CD4-positive, CD25-positive, alpha-beta regulatory T cell (primary cell): Measurements from ENCODE around the gene NUP155. TPM values are rescaled to one million over a fixed set of nuclear protein-coding genes. Genes with fewer than 3 reads are reported as not detected.
"Not testable (repeated sequence)": the region's sequence is repeated elsewhere in the genome, so short reads cannot be mapped to it uniquely, and the experiment has no call there.

Experiments used
- ATAC-seq, 2 donors: fragments of 150-1000 bp; cut with Tn5 transposase; one replicate each; pipeline ENCODE4 v1.10.0; 2021; ENCODE audit warnings: low read depth in 2 of 2, moderate number of reproducible peaks in 2 of 2, moderate library complexity in 1 of 2
- DNase-seq, 3 donors: peaks; one replicate each; pipeline versions ENCODE4 v3.0.0 to v3.0.0-alpha.2; 2012 to 2022; ENCODE audit warnings: mixed read lengths in 1 of 3
- H3K27ac ChIP-seq: one replicate; pipeline ENCODE4 v1.7.0; 2013; ENCODE audit warnings: mild to moderate bottlenecking, low read length; ENCODE audit not compliant: insufficient read depth, poor library complexity, severe bottlenecking
- H3K27me3 ChIP-seq: one replicate; pipeline ENCODE4 v1.7.0; 2013; ENCODE audit warnings: low read length; ENCODE audit not compliant: control insufficient read depth, insufficient read depth
- H3K36me3 ChIP-seq: one replicate; pipeline ENCODE4 v1.7.0; 2013; ENCODE audit warnings: mild to moderate bottlenecking, low read length, moderate library complexity; ENCODE audit not compliant: control insufficient read depth, insufficient read depth
- H3K4me1 ChIP-seq: 2 replicates; pipeline ENCODE4 v1.7.0; 2013; ENCODE audit warnings: mild to moderate bottlenecking, low read length; ENCODE audit not compliant: insufficient read depth, control insufficient read depth, poor library complexity, severe bottlenecking
- H3K4me3 ChIP-seq: one replicate; pipeline ENCODE4 v1.7.0; 2013; ENCODE audit warnings: low read depth, mild to moderate bottlenecking, low read length, moderate library complexity
- H3K9me3 ChIP-seq, 2 experiments: 1 replicate in 1 of 2; 2 replicates in 1 of 2; pipeline ENCODE4 v1.7.0; 2013; ENCODE audit warnings: low read length in 2 of 2, mild to moderate bottlenecking in 1 of 2, moderate library complexity in 1 of 2; ENCODE audit not compliant: control insufficient read depth in 2 of 2
- H3K27ac Mint-ChIP-seq, 3 donors: one replicate each; pipeline ENCODE4 v1.8.0; 2020 to 2022; ENCODE audit warnings: mild to moderate bottlenecking in 3 of 3, mixed read lengths in 3 of 3, moderate library complexity in 2 of 3
- H3K27me3 Mint-ChIP-seq: one replicate; pipeline ENCODE4 v1.8.0; 2022; ENCODE audit warnings: mild to moderate bottlenecking, mixed read lengths
- H3K36me3 Mint-ChIP-seq: one replicate; pipeline ENCODE4 v1.8.0; 2020; ENCODE audit warnings: mixed read lengths
- H3K4me1 Mint-ChIP-seq, 4 donors: one replicate each; pipeline ENCODE4 v1.8.0; 2020 to 2022; ENCODE audit warnings: mixed read lengths in 4 of 4, mild to moderate bottlenecking in 1 of 4
- H3K4me3 Mint-ChIP-seq, 4 donors: one replicate each; pipeline ENCODE4 v1.8.0; 2020 to 2022; ENCODE audit warnings: mild to moderate bottlenecking in 4 of 4, mixed read lengths in 4 of 4, moderate library complexity in 3 of 4
- H3K9me3 Mint-ChIP-seq, 7 donors: one replicate each; pipeline ENCODE4 v1.8.0; 2020 to 2022; ENCODE audit warnings: mixed read lengths in 7 of 7, mild to moderate bottlenecking in 3 of 7, moderate library complexity in 2 of 7
- polyA plus RNA-seq, 4 donors: library from polyadenylated mRNA; unstranded; fragments of 300-500 nt; fragmentation: Illumina TruSeq; gene quantifications; one replicate each; pipeline ENCODE4 v1.2.3, GENCODE V29; 2021
- total RNA-seq: library from RNA; stranded (reverse); gene quantifications from one replicate; pipeline ENCODE4 v1.2.3, GENCODE V29; 2022

Gene NUP155
- total RNA-seq (24.0 TPM), polyA plus RNA-seq (10 to 100 TPM; 15.3 to 19.5 (median 17.0) TPM)

GRCh38 chr5:37370864-37371726 is at the start of gene NUP155:
TSS of gene NUP155 (minus strand) at chr5:37371106. CDS start at chr5:37370977, 129 bp downstream.
- H3K36me3 Mint-ChIP-seq: no peaks in the 10 kb centered on the region

DNA sequence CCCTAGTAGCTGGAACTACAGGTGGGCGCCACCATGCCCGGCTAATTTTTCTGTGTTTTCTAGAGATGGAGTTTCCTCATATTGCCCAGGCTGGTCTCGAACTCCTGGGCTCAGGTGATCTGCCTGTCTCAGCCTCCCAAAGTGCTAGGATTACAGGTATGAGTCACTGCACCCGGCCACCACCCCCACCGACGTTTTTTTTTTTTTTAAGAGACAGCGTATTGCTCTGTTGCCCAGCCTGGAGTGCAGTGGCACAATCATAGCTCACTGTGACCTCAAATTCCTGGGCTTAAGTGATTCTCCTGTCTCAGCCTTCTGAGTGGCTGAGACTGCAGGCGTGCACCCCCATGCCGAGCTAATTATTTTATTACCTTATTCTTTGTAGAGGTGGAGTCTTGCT is 46.4 kb upstream of the NUP155 start:
- Histone ChIP-seq H3K4me1 (no peaks in the 10 kb centered on the region), H3K27ac (no peak overlapping the region), H3K36me3 (peaks cover 13% of the 10 kb centered on the region), H3K4me3 (no peak overlapping the region), H3K9me3 (no peaks in the 10 kb centered on the region), H3K27me3 (no peaks in the 10 kb centered on the region)
- no peak overlapping the region for H3K4me3 Mint-ChIP-seq
- no peaks in the 10 kb centered on the region for H3K27me3 Mint-ChIP-seq
- DNase-seq (no peak), ATAC-seq (no peak)
- peak overlapping the region in 1 of 3 donors; percentile 43 for H3K27ac Mint-ChIP-seq
- H3K4me1 Mint-ChIP-seq: peaks cover 0 to 7% (median under 1%) of the 10 kb centered on the region in 4 donors
- peaks cover 24% of the 10 kb centered on the region for H3K36me3 Mint-ChIP-seq
- no peaks in the 10 kb centered on the region for H3K9me3 Mint-ChIP-seq

More at GRCh38 chr5:37370864-37371726, at the start of gene NUP155:
- peak within 1 kb of the TSS; percentile 91 to 99 (median 96) for H3K4me3 Mint-ChIP-seq
- H3K27ac Mint-ChIP-seq: peak within 1 kb of the TSS; percentile 96 to 98 (median 96)
- H3K4me1 Mint-ChIP-seq: peaks cover 13 to 51% (median 33%) of the 10 kb centered on the region in 4 donors
- Histone ChIP-seq H3K4me1 (peaks cover 19% of the 10 kb centered on the region), H3K4me3 (peak within 1 kb of the TSS; percentile 91), H3K27ac (peak within 1 kb of the TSS; percentile 89), H3K9me3 (no peaks in the 10 kb centered on the region), H3K27me3 (no peaks in the 10 kb centered on the region), H3K36me3 (no peaks in the 10 kb centered on the region)
- no peaks in the 10 kb centered on the region for H3K9me3 Mint-ChIP-seq
- DNase-seq (peak; percentile 85 to 96 (median 86)), ATAC-seq (peak; percentile 93)
- peaks cover 4% of the 10 kb centered on the region for H3K27me3 Mint-ChIP-seq

DNA sequence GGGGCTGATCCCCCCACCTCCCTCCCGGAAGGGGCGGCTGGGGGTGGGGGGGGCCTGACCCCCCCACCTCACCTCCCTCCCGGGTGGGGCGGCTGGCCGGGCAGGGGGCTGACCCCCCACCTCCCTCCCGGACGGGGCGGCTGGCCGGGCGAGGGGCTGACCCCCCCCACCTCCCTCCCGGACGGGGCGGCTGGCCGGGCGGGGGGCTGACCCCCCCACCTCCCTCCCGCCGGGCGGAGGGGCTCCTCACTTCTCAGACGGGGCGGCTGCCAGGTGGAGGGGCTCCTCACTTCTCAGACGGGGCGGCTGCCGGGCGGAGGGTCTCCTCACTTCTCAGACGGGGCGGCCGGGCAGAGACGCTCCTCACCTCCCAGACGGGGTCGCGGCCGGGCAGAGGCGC is 44.5 kb upstream of the NUP155 start:
- H3K27me3 Mint-ChIP-seq, H3K9me3 ChIP-seq, DNase-seq, ATAC-seq, H3K4me3 Mint-ChIP-seq, H3K27ac Mint-ChIP-seq, H3K9me3 Mint-ChIP-seq, H3K4me1 Mint-ChIP-seq, H3K27me3 ChIP-seq, H3K4me1 ChIP-seq, H3K4me3 ChIP-seq, H3K27ac ChIP-seq: not testable (repeated sequence)
- peaks cover 21% of the 10 kb centered on the region for H3K36me3 Mint-ChIP-seq
- H3K36me3 ChIP-seq: peaks cover 21% of the 10 kb centered on the region

- peaks cover 14% of the 10 kb centered on the region for H3K36me3 Mint-ChIP-seq
- H3K36me3 ChIP-seq: peaks cover 26% of the 10 kb centered on the region
- H3K27me3 ChIP-seq: no peaks in the 10 kb centered on the region
- H3K4me3 Mint-ChIP-seq: no peak overlapping the region
- H3K4me1 Mint-ChIP-seq: peaks cover 0 to 2% (median 0%) of the 10 kb centered on the region in 4 donors
- H3K4me3 ChIP-seq: no peak overlapping the region
- no peaks in the 10 kb centered on the region for H3K4me1 ChIP-seq
- DNase-seq (no peak), ATAC-seq (no peak)
- no peaks in the 10 kb centered on the region for H3K27me3 Mint-ChIP-seq
- no peaks in the 10 kb centered on the region for H3K9me3 ChIP-seq
- H3K9me3 Mint-ChIP-seq: no peaks in the 10 kb centered on the region
- peak overlapping the region in 1 of 3 donors; percentile 80 for H3K27ac Mint-ChIP-seq
- H3K27ac ChIP-seq: no peak overlapping the region
Observed at GRCh38 chr5:37412515-37412914, 41.6 kb upstream of the NUP155 start.

DNA sequence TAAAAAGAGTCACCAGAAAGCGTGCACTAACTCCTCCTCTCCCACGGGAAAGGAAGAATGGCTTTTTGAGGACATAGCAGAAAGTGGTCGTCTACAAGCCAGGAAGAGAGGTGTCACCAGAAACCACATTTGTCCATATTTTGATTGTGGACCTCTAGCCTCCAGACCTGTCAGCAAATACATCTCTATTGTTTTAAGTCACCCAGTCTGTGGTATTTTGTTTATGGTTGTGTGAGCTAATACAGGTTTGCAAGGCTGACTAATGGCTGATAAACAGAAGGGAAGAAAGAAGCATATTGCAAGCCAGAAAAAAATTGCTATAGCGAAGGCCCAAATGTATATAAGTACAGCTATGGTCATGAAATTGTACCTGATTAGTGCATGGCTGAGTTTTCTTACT is 29.6 kb upstream of the NUP155 start:
- Mint-ChIP-seq H3K27me3 (no peaks in the 10 kb centered on the region), H3K4me3 (no peak overlapping the region), H3K27ac (no peak overlapping the region), H3K4me1 (peaks cover 0 to 4% (median 0%) of the 10 kb centered on the region in 4 donors), H3K36me3 (peaks cover 35% of the 10 kb centered on the region), H3K9me3 (peaks cover 0 to 2% (median 0%) of the 10 kb centered on the region in 7 donors)
- ATAC-seq (no peak), DNase-seq (no peak)
- no peak overlapping the region for H3K27ac ChIP-seq
- H3K27me3 ChIP-seq: no peaks in the 10 kb centered on the region
- no peaks in the 10 kb centered on the region for H3K4me1 ChIP-seq
- peaks cover 34% of the 10 kb centered on the region for H3K36me3 ChIP-seq
- H3K4me3 ChIP-seq: no peak overlapping the region
- no peaks in the 10 kb centered on the region for H3K9me3 ChIP-seq

DNA sequence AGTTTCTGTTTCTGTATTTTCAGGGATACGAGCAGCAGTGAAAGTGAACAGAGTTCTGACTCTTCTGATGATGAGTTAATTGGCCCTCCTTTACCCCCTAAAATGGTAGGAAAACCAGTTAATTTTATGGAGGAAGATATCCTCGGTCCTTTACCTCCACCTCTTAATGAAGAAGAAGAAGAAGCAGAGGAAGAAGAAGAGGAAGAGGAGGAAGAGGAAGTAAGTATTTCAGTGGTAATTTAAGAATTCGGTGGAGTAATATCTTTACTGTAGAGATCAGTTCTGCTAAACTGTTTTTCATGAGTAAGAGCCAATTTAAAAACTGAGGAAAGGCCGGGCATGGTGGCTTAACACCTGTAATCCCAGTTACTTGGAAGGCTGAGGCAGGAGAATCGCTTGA is 25.4 kb upstream of the NUP155 start:
- no peak overlapping the region for H3K4me3 ChIP-seq
- H3K27me3 Mint-ChIP-seq: no peaks in the 10 kb centered on the region
- no peak overlapping the region for H3K4me3 Mint-ChIP-seq
- H3K4me1 Mint-ChIP-seq: peaks cover 2 to 10% (median 4%) of the 10 kb centered on the region in 4 donors
- no peak overlapping the region for H3K27ac Mint-ChIP-seq
- H3K4me1 ChIP-seq: no peaks in the 10 kb centered on the region
- H3K9me3 Mint-ChIP-seq: no peaks in the 10 kb centered on the region
- H3K36me3 ChIP-seq: peaks cover 58% of the 10 kb centered on the region
- DNase-seq: no peak
- H3K36me3 Mint-ChIP-seq: peaks cover 33% of the 10 kb centered on the region
- H3K27me3 ChIP-seq: no peaks in the 10 kb centered on the region
- no peak for ATAC-seq
- H3K27ac ChIP-seq: no peak overlapping the region
- no peaks in the 10 kb centered on the region for H3K9me3 ChIP-seq

DNA sequence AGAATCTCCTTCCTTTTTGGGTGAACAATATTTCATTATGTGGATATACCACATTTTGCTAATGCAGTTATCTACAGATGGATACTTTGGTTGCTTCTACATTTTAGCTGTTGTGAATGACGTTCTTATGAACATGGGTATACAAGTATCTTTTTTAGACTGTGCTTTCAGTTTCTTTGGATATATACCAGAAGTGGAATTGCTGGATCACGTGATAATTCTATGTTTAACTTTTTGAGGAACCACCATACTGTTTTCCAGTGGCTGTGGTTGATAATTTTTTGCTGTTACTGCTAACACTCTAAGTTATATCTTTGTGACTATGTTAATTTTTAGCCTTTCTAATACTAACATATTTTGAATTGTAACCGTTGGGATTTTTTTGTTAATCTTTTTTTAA is 20.7 kb upstream of the NUP155 start:
- H3K4me1 ChIP-seq: no peaks in the 10 kb centered on the region
- no peaks in the 10 kb centered on the region for H3K9me3 Mint-ChIP-seq
- H3K27ac ChIP-seq: no peak overlapping the region
- no peak overlapping the region for H3K4me3 ChIP-seq
- no peaks in the 10 kb centered on the region for H3K27me3 ChIP-seq
- H3K9me3 ChIP-seq: no peaks in the 10 kb centered on the region
- ATAC-seq (no peak), DNase-seq (no peak)
- H3K27ac Mint-ChIP-seq: no peak overlapping the region
- peaks cover 8 to 17% (median 10%) of the 10 kb centered on the region in 4 donors for H3K4me1 Mint-ChIP-seq
- peaks cover 28% of the 10 kb centered on the region for H3K36me3 Mint-ChIP-seq
- H3K4me3 Mint-ChIP-seq: no peak overlapping the region
- H3K36me3 ChIP-seq: peaks cover 42% of the 10 kb centered on the region
- no peaks in the 10 kb centered on the region for H3K27me3 Mint-ChIP-seq
